CMK (cell line): ENCODE measurements around the gene CORO1A.
"Not testable (repeated sequence)": the region's sequence is repeated elsewhere in the genome, so short reads cannot be mapped to it uniquely, and the experiment has no call there.

Experiments used
- DNase-seq: peaks from one replicate; pipeline ENCODE4 v3.0.0-alpha.2; 2010; ENCODE audit warnings: low read depth

Gene CORO1A

DNA sequence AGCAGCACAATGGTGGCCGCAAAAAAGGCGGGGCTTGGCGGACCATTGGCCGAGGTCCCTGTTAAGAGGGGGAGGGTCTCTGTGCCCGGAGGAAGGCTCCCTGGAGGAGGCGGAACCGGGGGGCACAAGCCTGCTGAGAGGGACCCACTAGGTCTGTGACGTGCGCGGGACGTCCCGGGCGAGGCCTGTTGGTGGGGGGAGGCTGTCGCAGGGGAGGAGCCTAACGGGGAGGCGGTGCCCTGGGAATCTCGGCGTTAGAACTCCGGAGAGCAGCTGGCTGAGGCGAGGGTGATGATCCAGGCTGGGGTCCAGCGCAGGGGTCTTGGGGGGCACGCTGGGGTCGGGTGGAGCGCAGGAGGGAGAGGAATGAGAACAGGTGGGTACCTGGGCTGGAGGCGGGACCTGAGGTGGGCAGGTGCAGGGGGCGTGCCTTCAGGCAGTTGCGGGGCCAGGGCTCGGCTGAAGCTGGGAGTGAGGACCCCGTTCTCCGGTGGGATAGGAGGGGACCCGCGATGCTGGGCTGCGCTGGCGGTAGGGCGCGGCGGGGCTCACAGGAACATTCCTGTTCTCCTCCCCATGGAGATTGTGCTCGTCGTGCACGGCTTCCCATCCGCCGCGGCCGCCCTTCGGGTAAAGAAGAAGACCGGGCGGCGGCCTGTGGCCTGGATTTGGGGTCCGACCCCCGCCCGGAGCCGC, 22.3 kb downstream of the CORO1A start:
- not testable (repeated sequence) for DNase-seq

DNA sequence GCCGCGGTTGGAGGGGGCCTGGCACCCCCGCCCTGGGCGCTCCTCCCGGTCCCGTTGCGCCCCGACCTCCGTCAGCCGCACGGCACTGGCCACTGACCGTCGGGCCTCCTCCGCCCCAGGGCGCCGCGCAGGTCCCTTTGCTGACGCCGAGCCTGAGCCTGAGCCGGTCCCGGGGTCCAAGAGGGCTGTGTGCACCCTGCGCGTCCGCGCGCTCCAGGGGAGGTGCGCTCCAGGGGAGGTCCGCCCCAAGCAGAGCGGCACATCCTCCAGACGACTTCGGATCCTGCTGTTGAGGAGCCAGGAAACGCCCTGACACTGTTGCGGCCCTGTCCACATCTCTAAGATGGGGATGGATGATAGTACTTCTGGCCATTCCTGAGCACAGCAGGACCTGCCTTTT, 22.9 kb downstream of the CORO1A start:
- not testable (repeated sequence) for DNase-seq

DNA sequence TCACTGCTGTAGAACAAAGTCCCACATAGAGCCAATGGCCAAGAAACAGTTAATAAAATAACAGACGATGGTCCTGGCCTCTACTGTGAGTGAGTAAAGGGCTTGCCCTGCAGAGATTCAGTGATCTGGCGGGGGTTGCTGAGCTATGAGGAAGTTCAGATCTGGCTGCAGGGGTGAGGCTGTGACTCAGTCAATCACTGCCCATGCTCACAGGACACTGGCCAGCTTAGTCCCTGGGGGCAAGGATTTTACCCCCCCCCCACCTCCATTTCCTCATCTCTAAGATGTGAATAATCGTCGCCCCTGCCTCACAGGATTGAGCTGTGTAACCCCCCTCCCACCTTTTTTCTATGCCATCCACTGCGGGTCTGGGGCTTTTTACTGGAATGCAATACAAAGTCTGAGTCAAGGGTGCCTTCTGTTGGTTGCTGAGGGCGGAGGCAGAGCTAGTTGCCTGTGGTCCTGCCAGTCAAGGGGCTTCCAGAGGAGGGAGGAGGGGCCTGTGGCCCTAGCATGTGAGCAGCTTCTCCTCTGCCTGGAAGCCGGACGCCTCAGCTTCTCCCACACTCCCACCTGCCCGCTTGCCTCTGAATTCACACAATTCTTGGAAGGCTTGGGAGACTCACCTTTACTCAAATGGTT, 23.8 kb downstream of the CORO1A start:
- DNase-seq = not testable (repeated sequence)

DNA sequence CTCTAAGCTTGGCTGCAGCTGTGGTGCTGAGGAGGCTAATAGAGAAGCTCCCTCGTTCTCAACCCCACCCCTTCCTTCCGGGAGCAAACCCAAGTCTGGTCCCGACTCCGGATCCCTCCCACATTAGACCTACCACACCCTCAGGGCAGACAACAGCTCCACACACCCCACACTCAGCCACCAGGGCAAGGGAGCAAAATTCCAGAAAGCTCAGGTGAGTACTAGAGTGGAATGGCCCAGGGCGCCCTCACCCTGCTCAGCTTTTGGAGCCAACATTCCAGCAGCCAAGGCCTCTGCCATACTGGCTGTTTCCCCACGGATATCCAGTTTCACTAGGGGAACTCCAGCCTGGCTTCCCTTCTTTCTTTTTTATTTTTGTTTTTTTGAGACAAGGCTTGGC, 25.6 kb downstream of the CORO1A start:
- DNase-seq = not testable (repeated sequence)

DNA sequence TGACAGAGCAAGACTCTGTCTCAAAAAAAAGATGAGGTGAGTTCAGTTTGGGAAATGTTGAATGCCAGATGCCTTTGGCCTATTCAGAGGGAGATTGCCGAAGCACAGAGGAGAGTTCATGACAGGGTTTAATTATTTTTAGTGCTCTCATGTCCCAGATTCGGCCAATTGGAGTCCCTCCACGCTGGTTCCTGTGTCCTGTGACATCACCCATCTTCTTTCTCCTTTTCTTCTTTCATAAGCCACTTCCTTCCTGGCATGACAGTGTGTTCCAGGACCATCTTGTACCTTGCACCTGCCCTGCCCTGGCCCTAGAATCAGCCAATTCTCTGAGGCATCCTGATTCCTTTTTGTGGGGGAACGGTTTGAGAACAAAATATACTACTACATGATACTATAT, 28.0 kb downstream of the CORO1A start:
- DNase-seq = not testable (repeated sequence)

DNA sequence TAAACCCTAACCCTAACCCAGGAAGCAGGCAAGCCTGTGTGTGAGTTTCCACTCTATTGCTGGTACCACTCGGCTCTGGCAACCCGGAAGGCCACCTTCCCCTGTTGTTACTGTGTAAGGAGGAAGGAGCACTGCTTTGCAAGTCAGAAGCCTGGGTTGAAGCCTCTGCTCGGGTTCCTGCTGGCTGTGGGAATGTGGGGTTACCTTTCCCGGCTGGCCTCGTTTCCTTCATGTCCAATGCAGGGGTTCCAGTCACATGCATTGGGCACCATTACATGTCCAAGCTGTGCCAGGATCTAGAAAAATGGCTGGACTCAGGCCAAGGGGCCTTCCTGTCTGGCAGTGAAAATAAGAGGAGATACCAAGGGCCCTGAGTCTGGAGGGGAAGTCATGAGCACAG, 33.7 kb downstream of the CORO1A start:
- not testable (repeated sequence) for DNase-seq
